Epithelial cell of proximal tubule (primary cell): ENCODE results near the gene PGAP3. TPM values are rescaled to one million over a fixed set of nuclear protein-coding genes. Genes with fewer than 3 reads are reported as not detected.

ENCODE experiments used
- DNase-seq: peaks from one replicate; pipeline ENCODE4 v3.0.0-alpha.2; 2011; ENCODE audit warnings: low read depth
- H3K4me3 ChIP-seq: 2 replicates; pipeline ENCODE4 v1.5.1; 2011; ENCODE audit warnings: low read depth, mild to moderate bottlenecking, low read length
- total RNA-seq: library from RNA; depleted of rRNA; stranded (reverse); fragments of >200 nt; gene quantifications from 2 replicates; pipeline ENCODE4 v1.2.3, GENCODE V29; 2015
- TF ChIP-seq, protein P1 (sequence below): conservative IDR thresholded peaks from 2 replicates; pipeline ENCODE4 v1.5.1; 2012; ENCODE audit warnings: low read depth, mild to moderate bottlenecking, low read length

PGAP3 gene
- total RNA-seq, 1 donor from 2014 or later, result 11.2 TPM

DNA sequence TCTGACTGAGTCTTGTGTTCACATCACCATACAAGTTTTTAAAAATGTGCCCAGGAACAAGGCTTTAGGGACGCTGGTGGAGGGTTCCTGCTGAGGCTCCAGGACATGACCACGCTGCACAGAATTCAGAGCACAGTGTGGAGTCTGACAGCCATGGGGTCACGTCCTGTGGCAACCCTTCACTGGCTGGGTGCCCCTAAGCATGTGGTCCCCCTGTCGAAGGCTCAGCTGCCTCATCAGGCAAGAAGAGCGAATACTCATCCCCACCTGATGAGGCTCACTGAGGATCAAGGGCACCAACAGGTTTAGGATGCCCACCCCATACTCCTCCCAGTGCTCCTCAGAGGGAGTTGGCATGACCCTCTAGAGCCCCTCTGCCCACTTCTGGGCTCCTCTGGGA, 13.7 kb downstream of the PGAP3 start:
- no peak for DNase-seq
- TF ChIP-seq, protein P1, sequence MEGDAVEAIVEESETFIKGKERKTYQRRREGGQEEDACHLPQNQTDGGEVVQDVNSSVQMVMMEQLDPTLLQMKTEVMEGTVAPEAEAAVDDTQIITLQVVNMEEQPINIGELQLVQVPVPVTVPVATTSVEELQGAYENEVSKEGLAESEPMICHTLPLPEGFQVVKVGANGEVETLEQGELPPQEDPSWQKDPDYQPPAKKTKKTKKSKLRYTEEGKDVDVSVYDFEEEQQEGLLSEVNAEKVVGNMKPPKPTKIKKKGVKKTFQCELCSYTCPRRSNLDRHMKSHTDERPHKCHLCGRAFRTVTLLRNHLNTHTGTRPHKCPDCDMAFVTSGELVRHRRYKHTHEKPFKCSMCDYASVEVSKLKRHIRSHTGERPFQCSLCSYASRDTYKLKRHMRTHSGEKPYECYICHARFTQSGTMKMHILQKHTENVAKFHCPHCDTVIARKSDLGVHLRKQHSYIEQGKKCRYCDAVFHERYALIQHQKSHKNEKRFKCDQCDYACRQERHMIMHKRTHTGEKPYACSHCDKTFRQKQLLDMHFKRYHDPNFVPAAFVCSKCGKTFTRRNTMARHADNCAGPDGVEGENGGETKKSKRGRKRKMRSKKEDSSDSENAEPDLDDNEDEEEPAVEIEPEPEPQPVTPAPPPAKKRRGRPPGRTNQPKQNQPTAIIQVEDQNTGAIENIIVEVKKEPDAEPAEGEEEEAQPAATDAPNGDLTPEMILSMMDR, result no peak
- no peak overlapping the region for H3K4me3 ChIP-seq

DNA sequence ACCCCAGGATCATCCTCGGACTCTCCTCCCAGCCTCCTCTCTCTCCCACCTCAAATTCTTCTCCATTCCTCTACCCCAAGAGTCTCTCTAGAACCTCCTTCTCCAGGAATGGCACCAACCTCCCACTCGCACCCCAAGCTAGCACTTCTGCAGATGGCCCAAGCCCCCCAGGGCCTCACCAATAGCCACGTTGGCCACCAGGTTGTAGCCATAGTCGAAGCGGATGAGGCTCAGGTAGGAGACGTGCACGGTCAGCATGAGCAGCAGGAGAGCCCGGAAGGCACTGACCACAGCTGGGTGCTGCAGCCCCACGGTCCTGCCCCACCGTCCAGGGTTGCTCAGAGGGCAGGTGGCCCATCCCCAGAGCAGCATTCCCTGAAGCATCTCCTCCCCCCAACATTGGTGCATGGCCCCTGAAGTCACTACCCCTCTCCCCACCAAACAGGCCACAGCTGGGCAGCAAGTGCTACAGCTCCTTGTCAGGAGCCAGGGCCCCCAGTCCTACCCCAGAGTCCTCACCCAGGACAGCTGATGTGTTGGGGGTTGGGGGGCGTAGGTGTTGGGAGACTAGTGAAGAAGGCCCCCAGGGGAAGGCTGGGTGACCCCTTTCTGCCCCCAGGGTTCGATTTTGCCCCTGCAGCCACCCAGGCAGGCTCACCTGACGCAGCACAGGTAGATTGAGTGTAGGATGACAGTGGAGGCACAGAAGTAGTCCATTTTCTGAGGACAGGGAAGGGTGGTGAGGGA, 14.3 kb downstream of the PGAP3 start:
- TF ChIP-seq, protein P1, result no peak
- no peak overlapping the region for H3K4me3 ChIP-seq
- no peak for DNase-seq

DNA sequence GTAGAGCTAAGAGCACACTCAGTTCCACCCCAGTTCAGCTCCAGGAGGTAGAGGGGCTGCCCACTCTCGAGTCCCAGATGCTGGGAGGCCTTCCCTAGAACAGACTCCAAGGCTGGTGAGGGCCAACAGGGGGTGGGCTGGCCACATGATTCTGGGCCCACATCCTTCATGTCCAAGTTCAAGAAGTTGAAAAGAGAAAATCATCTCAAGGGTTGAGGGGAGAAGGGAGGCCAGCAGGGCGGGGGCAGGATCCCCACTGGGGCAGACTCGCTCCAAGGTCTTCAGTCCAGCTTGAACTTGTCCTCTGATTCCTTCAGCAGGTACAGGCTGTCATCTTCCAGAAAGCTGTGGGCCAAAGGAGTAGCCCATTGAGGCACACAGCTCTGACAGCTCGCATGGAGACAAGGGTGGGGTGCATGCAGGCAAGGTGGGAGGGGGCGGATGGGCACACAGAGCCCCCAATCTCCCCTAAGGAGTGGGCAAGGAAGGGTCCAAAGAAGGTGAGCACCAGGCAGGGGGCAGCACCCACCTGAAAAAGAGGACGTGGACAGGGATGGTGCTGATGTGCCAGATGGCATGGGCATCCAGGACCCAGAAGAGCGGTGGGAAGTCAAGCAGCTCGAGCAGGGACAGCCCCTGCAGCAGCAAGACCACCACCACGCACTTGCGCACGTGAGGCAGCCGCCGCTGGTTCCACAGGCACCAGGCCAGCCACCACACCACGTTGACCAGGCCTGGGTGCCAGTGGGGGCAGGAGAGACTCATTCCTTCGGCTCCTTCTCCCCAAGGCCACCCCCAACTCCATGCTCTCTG, 15.1 kb downstream of the PGAP3 start:
- TF ChIP-seq, protein P1, result no peak
- no peak overlapping the region for H3K4me3 ChIP-seq
- DNase-seq, result no peak

DNA sequence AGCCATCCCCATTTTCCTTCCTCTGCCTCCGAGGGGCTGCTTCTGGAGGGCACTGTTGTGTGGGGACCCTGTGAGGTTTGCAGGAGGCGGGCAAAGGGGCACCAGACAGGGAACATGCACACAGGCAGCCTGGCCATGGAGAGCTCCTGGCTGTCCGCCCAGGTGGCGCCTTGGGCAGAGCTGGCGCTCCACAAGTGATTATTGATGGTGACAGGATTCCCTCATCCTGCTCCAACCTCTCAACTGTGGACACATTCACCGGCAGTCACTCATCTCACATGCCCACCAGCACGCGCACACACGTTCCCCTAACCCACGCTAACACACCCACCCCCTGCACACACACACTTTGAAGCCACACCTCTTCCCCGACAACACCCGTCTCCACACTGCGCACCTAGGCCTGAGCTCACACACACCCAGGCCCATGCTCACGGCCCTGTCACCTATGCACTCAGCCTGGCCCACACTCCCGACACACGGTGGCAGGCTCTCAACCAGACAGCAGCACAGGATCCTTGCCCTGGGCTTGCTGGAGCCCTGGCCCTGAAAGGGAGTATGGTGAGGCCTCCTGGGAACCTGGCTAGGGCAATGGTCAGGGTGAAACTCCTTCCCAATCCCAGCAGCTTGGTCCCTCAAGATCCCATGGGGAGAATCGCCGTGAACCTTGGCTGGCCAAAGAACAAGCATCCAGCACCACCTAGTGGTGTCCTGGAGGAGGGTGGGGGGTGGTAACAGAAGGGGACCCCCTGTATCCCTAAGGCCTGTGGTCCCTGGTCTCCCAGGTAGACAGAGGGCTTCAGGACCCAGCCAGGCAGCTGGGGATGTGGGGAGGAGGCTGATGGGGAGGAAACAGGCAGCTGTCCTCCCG, 16.0 kb downstream of the PGAP3 start:
- H3K4me3 ChIP-seq, result no peak overlapping the region
- DNase-seq, result no peak
- TF ChIP-seq, protein P1, result peak; percentile 84

DNA sequence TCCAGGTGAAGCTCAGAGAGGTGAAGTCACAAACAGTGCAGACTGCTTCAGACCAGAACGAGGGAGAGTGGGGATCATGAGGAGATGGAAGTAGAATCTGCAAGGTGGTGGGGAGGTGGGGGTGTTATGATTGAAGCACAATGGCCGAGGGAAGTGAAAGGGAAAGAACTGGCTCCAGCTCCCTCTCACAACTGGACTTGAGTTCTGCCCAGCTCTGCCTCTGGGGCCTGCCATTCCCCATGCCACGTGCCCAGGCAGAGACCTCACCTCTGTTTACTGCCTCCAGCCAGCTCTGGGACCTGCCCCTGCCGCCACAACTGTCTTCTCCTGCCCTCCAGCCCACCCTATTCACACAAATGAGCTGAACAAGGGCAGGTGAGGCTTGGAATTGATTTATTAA, 17.1 kb downstream of the PGAP3 start:
- TF ChIP-seq, protein P1, result no peak
- no peak overlapping the region for H3K4me3 ChIP-seq
- no peak for DNase-seq

DNA sequence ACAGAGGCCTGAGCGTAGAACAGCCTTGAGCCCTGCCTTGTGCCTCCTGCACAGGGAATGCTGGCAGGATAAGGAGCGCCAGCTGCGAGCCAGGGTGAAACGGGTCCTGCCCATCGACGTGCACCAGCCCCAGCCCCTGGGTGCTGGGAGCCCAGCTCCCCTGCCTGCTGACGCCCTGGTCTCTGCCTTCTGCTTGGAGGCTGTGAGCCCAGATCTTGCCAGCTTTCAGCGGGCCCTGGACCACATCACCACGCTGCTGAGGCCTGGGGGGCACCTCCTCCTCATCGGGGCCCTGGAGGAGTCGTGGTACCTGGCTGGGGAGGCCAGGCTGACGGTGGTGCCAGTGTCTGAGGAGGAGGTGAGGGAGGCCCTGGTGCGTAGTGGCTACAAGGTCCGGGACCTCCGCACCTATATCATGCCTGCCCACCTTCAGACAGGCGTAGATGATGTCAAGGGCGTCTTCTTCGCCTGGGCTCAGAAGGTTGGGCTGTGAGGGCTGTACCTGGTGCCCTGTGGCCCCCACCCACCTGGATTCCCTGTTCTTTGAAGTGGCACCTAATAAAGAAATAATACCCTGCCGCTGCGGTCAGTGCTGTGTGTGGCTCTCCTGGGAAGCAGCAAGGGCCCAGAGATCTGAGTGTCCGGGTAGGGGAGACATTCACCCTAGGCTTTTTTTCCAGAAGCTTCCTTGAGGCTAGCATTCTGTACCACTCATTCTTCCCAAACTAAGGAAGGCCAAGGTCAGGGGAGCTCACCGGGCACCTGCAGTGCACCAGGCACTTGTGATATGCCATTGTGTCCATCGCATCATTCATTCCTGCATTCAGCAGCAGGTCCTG, 17.7 kb downstream of the PGAP3 start:
- no peak for DNase-seq
- TF ChIP-seq, protein P1, result no peak
- H3K4me3 ChIP-seq, result no peak overlapping the region
